HCT116 (cell line): Measurements from ENCODE around the gene PRPF6. TPM values are rescaled to one million over a fixed set of nuclear protein-coding genes. Genes with fewer than 3 reads are reported as not detected.

Experiments
- ATAC-seq: fragments of 200-7000 bp; cut with Tn5 transposase; 2 replicates; pipeline ENCODE4 v1.9.1; 2020; ENCODE audit warnings: mild to moderate bottlenecking, moderate library complexity
- BruUV-seq: library from RNA; stranded (reverse); fragments of 400-500 nt; replicated peaks from 2 replicates; lab custom pipeline; 2021; lab: Mats Ljungman, UMichigan
- CTCF ChIA-PET: fragments of 300-600 bp; sonication (Branson Sonifier 250); formaldehyde crosslinking; loops from one replicate; lab custom pipeline; 2021; ENCODE audit warnings: antibody characterized with exemption; lab: Charles Lee
- POLR2A ChIA-PET: fragments of 300-600, 350-600 bp; sonication (Branson Sonifier 250); formaldehyde crosslinking; loops from one replicate; lab custom pipeline; 2021; ENCODE audit warnings: antibody characterized with exemption; lab: Charles Lee
- RAD21 ChIA-PET, 2 experiments: fragments of 300-600 bp; sonication (Branson Sonifier 250); formaldehyde crosslinking; loops; one replicate each; lab custom pipeline; 2023; ENCODE audit warnings: low total read pairs in 2 of 2; ENCODE audit not compliant: uncharacterized antibody in 2 of 2, unreplicated experiment in 2 of 2, low non-redundant PET in 1 of 2; lab: Charles Lee
- DNase-seq: peaks from one replicate; pipeline ENCODE4 v3.0.0-alpha.2; 2010; ENCODE audit warnings: low read depth, low spot score
- H2AFZ ChIP-seq: fragments of 200-600 bp; shearing (Covaris generic), sonication (generic); 2 replicates; pipeline ENCODE4 v1.6.1; 2017; ENCODE audit warnings: low read depth, mixed run types, mixed read lengths, antibody characterized with exemption, low read length; ENCODE audit not compliant: poor library complexity, severe bottlenecking
- H3K27ac ChIP-seq: 2 replicates; pipeline ENCODE4 v1.5.1; 2012; ENCODE audit warnings: low read depth, low read length
- H3K27me3 ChIP-seq: fragments of 200-600 bp; sonication (generic); 2 replicates; pipeline ENCODE4 v1.6.1; 2016; ENCODE audit warnings: mixed run types, low read length, mixed read lengths; ENCODE audit not compliant: insufficient read depth
- H3K36me3 ChIP-seq, 2 experiments: fragments of 200-500 bp in 1 of 2; fragments of 200-600 bp in 1 of 2; sonication (Bioruptor generic) in 1 of 2; sonication (generic) in 1 of 2; 2 replicates each; pipeline versions ENCODE4 v1.5.1 to v1.6.1; 2014 to 2016; ENCODE audit warnings: low read length in 2 of 2, inconsistent platforms in 1 of 2, mixed read lengths in 1 of 2, mixed run types in 1 of 2; ENCODE audit not compliant: insufficient read depth in 2 of 2, control insufficient read depth in 1 of 2
- H3K4me1 ChIP-seq, 2 experiments: fragments of 200-600 bp in 1 of 2; sonication (generic) in 1 of 2; 2 replicates each; pipeline versions ENCODE4 v1.5.1 to v1.6.1; 2012 to 2017; ENCODE audit warnings: low read length in 2 of 2, inconsistent platforms in 1 of 2, mild to moderate bottlenecking in 1 of 2, mixed read lengths in 1 of 2, mixed run types in 1 of 2, moderate library complexity in 1 of 2; ENCODE audit not compliant: insufficient read depth in 2 of 2, control insufficient read depth in 1 of 2
- H3K4me2 ChIP-seq: fragments of 200-600 bp; sonication (generic); 2 replicates; pipeline ENCODE4 v1.6.1; 2017; ENCODE audit warnings: mixed run types, low read length, mixed read lengths
- H3K4me3 ChIP-seq, 2 experiments: fragments of 200-600 bp in 1 of 2; sonication (generic) in 1 of 2; replicated peaks in 1 of 2; 2 replicates each; pipeline ENCODE4 v1.5.1; 2011 to 2016; ENCODE audit warnings: low read length in 2 of 2, control low read depth in 1 of 2, low read depth in 1 of 2, mild to moderate bottlenecking in 1 of 2, mixed read lengths in 1 of 2, mixed run types in 1 of 2
- H3K79me2 ChIP-seq: fragments of 200-600 bp; sonication (generic); 2 replicates; pipeline ENCODE4 v1.6.1; 2017; ENCODE audit warnings: mild to moderate bottlenecking, mixed run types, low read length, moderate library complexity, mixed read lengths; ENCODE audit not compliant: insufficient read depth
- H3K9ac ChIP-seq: fragments of 200-600 bp; sonication (generic); 2 replicates; pipeline ENCODE4 v1.6.1; 2016; ENCODE audit warnings: low read length, mixed read lengths
- H3K9me2 ChIP-seq: fragments of 200-600 bp; sonication (generic), shearing (Covaris generic); 2 replicates; pipeline ENCODE4 v1.6.1; 2017; ENCODE audit warnings: mixed run types, mild to moderate bottlenecking, moderate library complexity; ENCODE audit not compliant: insufficient read depth
- H3K9me3 ChIP-seq, 2 experiments: fragments of 200-500 bp in 1 of 2; fragments of 200-600 bp in 1 of 2; sonication (Bioruptor generic) in 1 of 2; sonication (generic) in 1 of 2; 2 replicates each; pipeline ENCODE4 v1.6.1; 2014 to 2017; ENCODE audit warnings: low read length in 2 of 2, mixed read lengths in 2 of 2, inconsistent platforms in 1 of 2, low read depth in 1 of 2, mild to moderate bottlenecking in 1 of 2, mixed run types in 1 of 2, moderate library complexity in 1 of 2; ENCODE audit not compliant: control insufficient read depth in 1 of 2, insufficient read depth in 1 of 2
- H4K20me1 ChIP-seq: fragments of 200-600 bp; sonication (generic), shearing (Covaris generic); 2 replicates; pipeline ENCODE4 v1.6.1; 2017; ENCODE audit warnings: mixed run types, mild to moderate bottlenecking, moderate library complexity; ENCODE audit not compliant: insufficient read depth
- ATF3 ChIP-seq: IDR thresholded peaks from 2 replicates; pipeline ENCODE4 v1.6.1; 2012
- CTCF ChIP-seq, 3 experiments: fragments of 200-600 bp in 1 of 3; sonication (generic) in 1 of 3; IDR thresholded peaks in 2 of 3; conservative IDR thresholded peaks in 1 of 3; 2 replicates each; pipeline ENCODE4 v1.5.1; 2012 to 2017; ENCODE audit warnings: low read depth in 2 of 3, low read length in 2 of 3, antibody characterized with exemption in 1 of 3, borderline replicate concordance in 1 of 3, control low read depth in 1 of 3, mild to moderate bottlenecking in 1 of 3, mixed read lengths in 1 of 3, mixed run types in 1 of 3, moderate library complexity in 1 of 3; ENCODE audit not compliant: insufficient read depth in 1 of 3
- EGR1 ChIP-seq: IDR thresholded peaks from 2 replicates; pipeline ENCODE4 v1.6.1; 2012; ENCODE audit warnings: low read depth
- EZH2 ChIP-seq: fragments of 200-600 bp; sonication (generic); IDR thresholded peaks from 2 replicates; pipeline ENCODE4 v1.6.1; 2017; ENCODE audit warnings: antibody characterized with exemption, mixed run types
- FOSL1 ChIP-seq: IDR thresholded peaks from 2 replicates; pipeline ENCODE4 v1.6.1; 2012; ENCODE audit warnings: low read depth
- MAX ChIP-seq: IDR thresholded peaks from 2 replicates; pipeline ENCODE4 v1.6.1; 2012
- POLR2A ChIP-seq: IDR thresholded peaks from 2 replicates; pipeline ENCODE4 v1.7.0; 2011; ENCODE audit warnings: borderline replicate concordance; ENCODE audit not compliant: insufficient read depth, insufficient read length; ENCODE audit errors: extremely low read depth
- POLR2AphosphoS5 ChIP-seq: IDR thresholded peaks from 2 replicates; pipeline ENCODE4 v1.6.1; 2011; ENCODE audit warnings: mild to moderate bottlenecking, low read depth, low read length, moderate library complexity
- RAD21 ChIP-seq: IDR thresholded peaks from 2 replicates; pipeline ENCODE4 v1.6.1; 2012; ENCODE audit warnings: low read depth, mild to moderate bottlenecking
- REST ChIP-seq: IDR thresholded peaks from 2 replicates; pipeline ENCODE4 v1.6.1; 2012; ENCODE audit warnings: low read depth
- SP1 ChIP-seq: IDR thresholded peaks from 2 replicates; pipeline ENCODE4 v1.6.1; 2012; ENCODE audit warnings: low read depth
- SRF ChIP-seq: IDR thresholded peaks from 2 replicates; pipeline ENCODE4 v1.6.1; 2012; ENCODE audit warnings: low read depth
- TCF7L2 ChIP-seq: IDR thresholded peaks from 2 replicates; pipeline ENCODE4 v1.7.0; 2011; ENCODE audit warnings: borderline replicate concordance, inconsistent platforms; ENCODE audit not compliant: insufficient read depth, insufficient read length; ENCODE audit errors: extremely low read depth
- YY1 ChIP-seq: IDR thresholded peaks from 2 replicates; pipeline ENCODE4 v1.6.1; 2011; ENCODE audit warnings: low read length, low read depth, moderate library complexity, mild to moderate bottlenecking; ENCODE audit not compliant: insufficient replicate concordance; ENCODE audit errors: extremely low read depth
- ZBTB33 ChIP-seq: IDR thresholded peaks from 2 replicates; pipeline ENCODE4 v1.6.1; 2011; ENCODE audit warnings: mild to moderate bottlenecking, low read length, moderate library complexity; ENCODE audit not compliant: insufficient replicate concordance; ENCODE audit errors: extremely low read depth
- ZFX ChIP-seq: fragments of 450-650 bp; IDR thresholded peaks from 2 replicates; pipeline ENCODE4 v1.6.1; 2017
- ZNF274 ChIP-seq: fragments of 200-500 bp; sonication (Bioruptor generic); IDR thresholded peaks from 2 replicates; pipeline ENCODE4 v1.6.1; 2014; ENCODE audit warnings: mild to moderate bottlenecking, low read depth, low read length, inconsistent platforms
- intact Hi-C: fragments of 100-400 bp; cut with micrococcal nuclease; formaldehyde crosslinking; loops from 2 replicates; pipeline ENCODE4 v1.10.0; 2022
- total RNA-seq: library from RNA; stranded (reverse); gene quantifications from one replicate; pipeline ENCODE4 v1.2.1, GENCODE V29; 2021; ENCODE audit not compliant: unreplicated experiment

PRPF6 gene
- total RNA-seq, 1 experiment from 2014 or later = 74.9 TPM

- TF ChIP-seq CTCF (IDR thresholded peaks at IDR 0.05 in 2 of 3, conservative IDR thresholded peaks at IDR 0.05 in 1 of 3; ENCODE audit: borderline replicate concordance in 1 of 3, insufficient read depth in 1 of 3, low read depth in 2 of 3, low read length in 2 of 3) (no peak), SP1 (no peak), RAD21 (no peak), SRF (no peak), TCF7L2 (no peak), ZNF274 (no peak), EZH2 (no peak), POLR2A (no peak), ZFX (peak; percentile 91; the same call in 1 of the 2 replicates), EGR1 (no peak), REST (no peak), MAX (no peak), FOSL1 (no peak), ZBTB33 (peak; percentile 55), ATF3 (no peak), YY1 (peak; percentile 79), POLR2AphosphoS5 (peak; percentile 85)
- Histone ChIP-seq H4K20me1 (no peaks in the 10 kb centered on the region), H3K4me3 (peak within 1 kb of the TSS; percentile 78 to 84), H3K79me2 (no peaks in the 10 kb centered on the region), H3K9me2 (no peaks in the 10 kb centered on the region), H3K4me1 (peaks cover 42 to 58% of the 10 kb centered on the region in 2 experiments), H3K27ac (peak within 1 kb of the TSS; percentile 76), H2AFZ (no peak within 1 kb of the TSS), H3K27me3 (no peaks in the 10 kb centered on the region), H3K9ac (peak within 1 kb of the TSS; percentile 78), H3K4me2 (peak within 1 kb of the TSS; percentile 84), H3K9me3 (no peaks in the 10 kb centered on the region), H3K36me3 (no peaks in the 10 kb centered on the region)
- BruUV-seq = no TSS peak
- RAD21 ChIA-PET = interaction anchor here in 1 of 2 experiments (1.8 kb wide), 1 partner anchor 25 kb away, joined by 5 read pairs; no protein-coding TSS in a partner anchor
- peak; percentile 82 for DNase-seq
- CTCF ChIA-PET = interaction anchor here (1.0 to 1.5 kb wide), 4 partner anchors 8 to 198 kb away, joined by 3 to 8 read pairs (median 4); partner anchors contain the start of gene TPD52L2
- peak; percentile 84 for ATAC-seq
- intact Hi-C loops = no loop called here
- POLR2A ChIA-PET = interaction anchor here (0.7 to 1.3 kb wide), 5 partner anchors 9 to 197 kb away, joined by 4 to 7 read pairs (median 5); partner anchors contain the start of genes PRPF6 and TPD52L2
Observed at GRCh38 chr20:64062596-64063388, 81.9 kb downstream of the PRPF6 start, which contains the start of gene TCEA2. TSS of gene TCEA2 (plus strand) at chr20:64063198. CDS start at chr20:64063313, 115 bp downstream.
